ENCODE results near the gene TLE5. TPM values are rescaled to one million over a fixed set of nuclear protein-coding genes. Genes with fewer than 3 reads are reported as not detected.

TLE5 gene
- total RNA-seq, 6 experiments from 2014 or later: 119 to 198 (median 152) TPM

- 37% methylated on average over 10 of the region's 15 CpGs for WGBS (ENCODE audit: insufficient coverage, low coverage, low lambda C conversion rate, missing lambda C conversion rate)
- DNase-seq (no peak), ATAC-seq (no peak)
- no peak for TF ChIP-seq CTCF (IDR thresholded peaks at IDR 0.05)
- no peak for TF ChIP-seq POLR2A (IDR thresholded peaks at IDR 0.05)
- intact Hi-C loops (cut with DNase I): no loop called here
- Histone ChIP-seq H3K9me3 (no peaks in the 10 kb centered on the region), H3K27me3 (no peaks in the 10 kb centered on the region), H3K4me1 (peaks cover 0 to 1% (median 0%) of the 10 kb centered on the region in 4 donors), H3K36me3 (no peaks in the 10 kb centered on the region), H3K4me3 (no peak overlapping the region), H3K27ac (no peak overlapping the region)
These were observed 19.6 kb downstream of the TLE5 start for GRCh38 chr19:3042621-3043267.

GRCh38 chr19:3041761-3042620 is 20.3 kb downstream of the TLE5 start:
- TF ChIP-seq CTCF (IDR thresholded peaks at IDR 0.05) (no peak), POLR2A (IDR thresholded peaks at IDR 0.05) (no peak)
- H3K4me3 ChIP-seq: no peak overlapping the region
- H3K9me3 ChIP-seq: no peaks in the 10 kb centered on the region
- ATAC-seq: no peak
- H3K4me1 ChIP-seq: peaks cover 0 to under 1% (median 0%) of the 10 kb centered on the region in 4 donors
- no peak for DNase-seq
- no peak overlapping the region for H3K27ac ChIP-seq
- no peaks in the 10 kb centered on the region for H3K27me3 ChIP-seq
- intact Hi-C loops (cut with DNase I): no loop called here
- no peaks in the 10 kb centered on the region for H3K36me3 ChIP-seq
- 25% methylated on average over 32 of the region's 40 CpGs for WGBS (ENCODE audit: insufficient coverage, low coverage, low lambda C conversion rate, missing lambda C conversion rate)

- intact Hi-C loops (cut with DNase I): no loop called here
- no peaks in the 10 kb centered on the region for H3K9me3 ChIP-seq
- no peaks in the 10 kb centered on the region for H3K27me3 ChIP-seq
- peaks cover 0 to 7% (median 0%) of the 10 kb centered on the region in 4 donors for H3K4me1 ChIP-seq
- 73% methylated on average over 9 of the region's 12 CpGs for WGBS (ENCODE audit: insufficient coverage, low coverage, low lambda C conversion rate, missing lambda C conversion rate)
- no peak for TF ChIP-seq CTCF (IDR thresholded peaks at IDR 0.05)
- TF ChIP-seq POLR2A (IDR thresholded peaks at IDR 0.05): no peak
- no peak overlapping the region for H3K4me3 ChIP-seq
- no peak for DNase-seq
- no peak for ATAC-seq
- H3K27ac ChIP-seq: no peak overlapping the region
- H3K36me3 ChIP-seq: no peaks in the 10 kb centered on the region
These were observed 21.0 kb downstream of the TLE5 start for GRCh38 chr19:3041327-3041726.

GRCh38 chr19:3039641-3040077 is 22.6 kb downstream of the TLE5 start:
- H3K9me3 ChIP-seq: no peaks in the 10 kb centered on the region
- peaks cover 0 to 12% (median 3%) of the 10 kb centered on the region in 4 donors for H3K4me1 ChIP-seq
- H3K4me3 ChIP-seq: no peak overlapping the region
- no peaks in the 10 kb centered on the region for H3K36me3 ChIP-seq
- H3K27me3 ChIP-seq: no peaks in the 10 kb centered on the region
- no peak for ATAC-seq
- H3K27ac ChIP-seq: no peak overlapping the region
- TF ChIP-seq POLR2A (IDR thresholded peaks at IDR 0.05) (no peak), CTCF (IDR thresholded peaks at IDR 0.05) (peak in 2 of 4 donors; percentile 12 to 17)
- 65% methylated on average over 10 of the region's 17 CpGs for WGBS (ENCODE audit: insufficient coverage, low coverage, low lambda C conversion rate, missing lambda C conversion rate)
- intact Hi-C loops (cut with DNase I): loop anchor here in 1 of 2 donors (10.0 kb wide), 1 partner anchor 65 kb away; the partner anchor contains the start of gene TLE6
- DNase-seq: no peak
